ENCODE measurements around the gene PIK3C2G. TPM values are rescaled to one million over a fixed set of nuclear protein-coding genes. Genes with fewer than 3 reads are reported as not detected.

The PIK3C2G gene
- total and polyA plus RNA-seq, 5 experiments from 2014 or later: not detected

DNA sequence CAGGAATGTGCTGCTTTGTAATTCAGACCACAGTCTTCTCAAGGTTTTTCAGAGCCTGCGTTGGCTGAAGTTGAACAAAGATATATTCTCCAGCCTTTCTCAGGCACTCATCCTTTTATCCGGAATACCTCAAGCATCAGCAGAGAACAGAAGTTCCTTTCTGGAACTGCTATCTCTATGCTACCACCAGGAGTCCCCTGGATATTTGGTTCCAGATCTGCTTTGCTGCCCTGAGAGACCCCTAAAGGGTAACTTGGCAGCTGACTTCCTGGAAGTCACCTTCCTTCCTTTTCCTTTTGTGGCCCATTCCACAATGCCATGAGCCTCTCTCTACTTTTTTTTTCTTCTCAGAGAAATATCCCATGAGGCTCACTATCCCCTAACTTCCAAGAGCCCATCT is 288.3 kb downstream of the PIK3C2G start:
- no peak overlapping the region for H3K4me3 Mint-ChIP-seq
- DNase-seq (no peak), ATAC-seq (no peak)
- no peaks in the 10 kb centered on the region for H3K4me1 Mint-ChIP-seq
- H3K36me3 Mint-ChIP-seq: no peaks in the 10 kb centered on the region
- no peak overlapping the region for H3K27ac Mint-ChIP-seq
- POLR2A ChIA-PET: no interaction called here
- peaks cover 0 to 3% (median 0%) of the 10 kb centered on the region in 5 donors for H3K27me3 Mint-ChIP-seq
- peaks cover 0 to 16% (median 0%) of the 10 kb centered on the region in 9 donors for H3K9me3 Mint-ChIP-seq

DNA sequence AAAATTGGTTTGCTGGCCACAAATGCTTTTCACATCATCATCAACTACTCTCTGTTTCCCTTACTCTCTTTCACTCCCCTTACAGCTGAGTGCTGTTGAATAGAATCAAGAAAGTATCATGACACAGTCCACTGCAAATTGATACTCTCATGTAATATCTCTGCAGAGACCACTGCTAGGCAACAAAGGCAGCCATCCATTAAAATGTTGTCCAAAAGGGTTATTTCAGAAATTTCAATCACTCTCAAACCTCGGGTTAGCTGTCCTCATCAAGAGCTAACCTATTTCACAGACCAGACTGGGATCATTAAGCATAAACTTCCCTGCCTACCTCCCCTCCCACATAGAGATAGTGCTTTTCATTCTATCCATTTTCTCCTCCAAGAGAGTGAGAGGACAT is 289.8 kb downstream of the PIK3C2G start:
- no peak overlapping the region for H3K4me3 Mint-ChIP-seq
- DNase-seq: no peak
- H3K27me3 Mint-ChIP-seq: peaks cover 0 to 3% (median 0%) of the 10 kb centered on the region in 5 donors
- H3K4me1 Mint-ChIP-seq: no peaks in the 10 kb centered on the region
- H3K9me3 Mint-ChIP-seq: peaks cover 0 to 16% (median 0%) of the 10 kb centered on the region in 9 donors
- POLR2A ChIA-PET: no interaction called here
- H3K27ac Mint-ChIP-seq: no peak overlapping the region
- no peaks in the 10 kb centered on the region for H3K36me3 Mint-ChIP-seq
- ATAC-seq: no peak

DNA sequence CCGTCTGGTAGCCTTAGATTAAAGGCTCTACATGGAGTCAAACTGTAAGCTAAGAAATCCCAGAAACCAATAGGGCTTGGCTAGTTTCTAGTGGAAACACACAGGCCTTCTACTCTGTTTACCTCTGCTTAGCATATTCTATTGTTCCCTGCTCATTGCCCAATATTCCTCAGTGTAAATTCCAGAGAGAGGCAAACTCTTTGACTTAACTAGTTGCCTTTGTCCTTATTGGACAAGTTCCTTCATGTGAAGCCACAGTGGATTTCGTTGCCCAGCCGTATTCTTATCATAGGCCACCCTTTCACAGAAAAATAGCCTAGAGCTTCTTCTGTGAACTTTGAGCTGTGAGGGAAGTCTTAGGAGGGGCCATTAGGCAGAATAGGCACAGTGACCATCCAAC is 290.4 kb downstream of the PIK3C2G start:
- no peaks in the 10 kb centered on the region for H3K36me3 Mint-ChIP-seq
- peaks cover 0 to 3% (median 0%) of the 10 kb centered on the region in 5 donors for H3K27me3 Mint-ChIP-seq
- no peak overlapping the region for H3K4me3 Mint-ChIP-seq
- H3K27ac Mint-ChIP-seq: no peak overlapping the region
- no peak for ATAC-seq
- peaks cover 0 to 16% (median 0%) of the 10 kb centered on the region in 9 donors for H3K9me3 Mint-ChIP-seq
- no peak for DNase-seq
- POLR2A ChIA-PET: no interaction called here
- H3K4me1 Mint-ChIP-seq: no peaks in the 10 kb centered on the region

DNA sequence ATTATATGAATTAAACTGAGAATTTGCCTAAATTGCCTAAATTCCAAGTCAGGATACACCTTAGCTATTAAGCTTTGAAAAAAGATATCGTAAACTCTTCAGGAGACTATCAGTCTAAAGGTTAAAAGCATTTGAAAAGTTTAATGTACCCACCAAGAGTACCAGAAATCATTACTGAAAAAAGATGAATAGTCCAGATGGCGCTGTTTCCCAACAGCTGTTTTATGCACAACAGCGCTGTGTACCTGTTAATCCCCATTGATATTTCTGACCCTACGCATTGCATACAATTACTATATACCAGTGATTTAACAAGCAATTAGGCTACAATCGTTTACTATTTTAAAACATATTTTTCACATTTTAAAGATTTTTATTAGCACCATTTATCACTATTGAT is 291.5 kb downstream of the PIK3C2G start:
- peaks cover 0 to 16% (median 0%) of the 10 kb centered on the region in 9 donors for H3K9me3 Mint-ChIP-seq
- no peaks in the 10 kb centered on the region for H3K4me1 Mint-ChIP-seq
- POLR2A ChIA-PET: no interaction called here
- peaks cover 0 to 3% (median 0%) of the 10 kb centered on the region in 5 donors for H3K27me3 Mint-ChIP-seq
- no peaks in the 10 kb centered on the region for H3K36me3 Mint-ChIP-seq
- no peak overlapping the region for H3K4me3 Mint-ChIP-seq
- ATAC-seq (no peak), DNase-seq (no peak)
- H3K27ac Mint-ChIP-seq: no peak overlapping the region

DNA sequence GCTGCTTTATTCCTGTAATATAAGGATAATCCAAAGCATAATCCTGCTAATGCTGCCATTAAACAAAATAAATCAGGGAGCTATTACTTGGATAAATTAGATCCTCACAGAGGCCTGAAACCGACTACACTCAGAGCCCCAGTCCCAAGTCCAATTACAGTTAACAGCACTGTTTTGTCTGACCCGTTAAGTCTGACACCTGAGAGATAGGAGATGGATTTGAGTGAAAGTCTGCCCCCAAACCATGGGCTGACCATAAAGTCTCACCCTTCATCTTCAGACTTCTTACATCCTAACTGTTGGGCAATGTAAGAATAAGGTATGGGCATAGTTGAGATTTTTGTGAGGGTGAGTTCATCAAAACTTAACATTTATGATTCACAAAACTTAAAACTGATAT is 294.8 kb downstream of the PIK3C2G start:
- no peak for ATAC-seq
- POLR2A ChIA-PET: no interaction called here
- no peak for DNase-seq
- Mint-ChIP-seq H3K4me3 (no peak overlapping the region), H3K36me3 (no peaks in the 10 kb centered on the region), H3K27me3 (no peaks in the 10 kb centered on the region), H3K9me3 (peaks cover 0 to 7% (median 0%) of the 10 kb centered on the region in 9 donors), H3K27ac (no peak overlapping the region), H3K4me1 (no peaks in the 10 kb centered on the region)

DNA sequence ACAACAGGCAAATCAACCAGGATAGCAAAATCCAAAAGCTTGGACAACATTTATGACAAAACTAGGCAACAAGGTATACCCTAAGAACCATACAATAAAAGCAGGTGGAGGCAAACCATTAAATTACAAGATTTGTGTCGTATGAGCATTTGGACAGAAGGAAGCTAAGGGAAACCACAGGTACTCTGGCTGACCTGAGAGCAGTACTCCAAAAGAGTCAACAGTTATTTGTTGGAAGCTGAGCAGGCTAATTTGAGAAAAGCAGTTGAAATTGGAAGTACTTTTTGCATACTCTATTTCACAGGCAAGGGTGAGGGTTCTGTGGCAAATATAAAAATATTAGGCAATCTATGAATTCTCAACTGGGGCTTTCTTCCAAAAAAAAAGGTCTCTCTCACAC is 297.9 kb downstream of the PIK3C2G start:
- Mint-ChIP-seq H3K27ac (no peak overlapping the region), H3K9me3 (peaks cover 0 to 13% (median 0%) of the 10 kb centered on the region in 9 donors), H3K4me3 (no peak overlapping the region), H3K36me3 (no peaks in the 10 kb centered on the region), H3K4me1 (no peaks in the 10 kb centered on the region), H3K27me3 (no peaks in the 10 kb centered on the region)
- ATAC-seq (no peak), DNase-seq (no peak)
- POLR2A ChIA-PET: no interaction called here

DNA sequence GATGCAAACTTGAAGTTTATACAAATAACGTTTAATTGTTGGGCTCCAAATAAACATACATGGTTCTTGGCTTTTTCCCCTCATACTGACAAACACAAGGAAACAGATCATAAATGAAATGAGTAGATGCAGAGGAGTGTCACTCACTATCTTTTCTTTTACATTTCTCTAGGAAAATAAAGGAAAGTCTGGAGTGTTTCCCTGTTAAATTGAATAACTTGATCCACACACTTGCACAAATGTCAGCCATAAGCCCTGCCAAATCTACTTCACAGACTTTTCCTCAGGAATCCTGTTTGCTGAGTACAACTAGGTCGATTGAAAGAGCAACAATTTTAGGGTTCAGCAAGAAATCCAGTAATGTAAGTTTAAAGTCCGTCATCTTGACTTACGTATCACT is 301.2 kb downstream of the PIK3C2G start:
- H3K27me3 Mint-ChIP-seq: no peaks in the 10 kb centered on the region
- no peak for DNase-seq
- H3K4me3 Mint-ChIP-seq: no peak overlapping the region
- H3K36me3 Mint-ChIP-seq: no peaks in the 10 kb centered on the region
- POLR2A ChIA-PET: no interaction called here
- ATAC-seq: no peak
- no peak overlapping the region for H3K27ac Mint-ChIP-seq
- H3K9me3 Mint-ChIP-seq: peaks cover 0 to 13% (median 2%) of the 10 kb centered on the region in 9 donors
- no peaks in the 10 kb centered on the region for H3K4me1 Mint-ChIP-seq

DNA sequence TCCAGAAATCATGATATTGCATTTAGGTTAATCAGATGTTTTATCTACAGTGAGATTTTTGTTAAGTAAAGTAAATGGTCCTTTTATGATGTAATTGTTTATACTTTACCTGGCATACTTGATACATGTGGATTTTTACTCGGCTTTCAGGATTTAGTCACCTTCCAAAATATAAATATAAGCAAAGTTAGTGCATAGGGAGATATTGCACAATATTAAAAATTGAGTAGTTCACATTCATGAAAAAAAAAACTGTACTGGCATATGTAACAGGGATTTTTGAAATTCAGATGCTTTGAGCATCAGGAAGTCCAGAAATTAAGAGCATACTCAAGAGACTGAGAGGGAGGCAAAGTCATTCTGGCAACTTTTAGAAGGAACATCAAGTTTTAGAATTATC is 303.0 kb downstream of the PIK3C2G start:
- peaks cover 0 to 13% (median 0%) of the 10 kb centered on the region in 9 donors for H3K9me3 Mint-ChIP-seq
- H3K36me3 Mint-ChIP-seq: no peaks in the 10 kb centered on the region
- POLR2A ChIA-PET: no interaction called here
- DNase-seq (no peak), ATAC-seq (no peak)
- no peak overlapping the region for H3K27ac Mint-ChIP-seq
- H3K27me3 Mint-ChIP-seq: no peaks in the 10 kb centered on the region
- no peaks in the 10 kb centered on the region for H3K4me1 Mint-ChIP-seq
- H3K4me3 Mint-ChIP-seq: no peak overlapping the region

DNA sequence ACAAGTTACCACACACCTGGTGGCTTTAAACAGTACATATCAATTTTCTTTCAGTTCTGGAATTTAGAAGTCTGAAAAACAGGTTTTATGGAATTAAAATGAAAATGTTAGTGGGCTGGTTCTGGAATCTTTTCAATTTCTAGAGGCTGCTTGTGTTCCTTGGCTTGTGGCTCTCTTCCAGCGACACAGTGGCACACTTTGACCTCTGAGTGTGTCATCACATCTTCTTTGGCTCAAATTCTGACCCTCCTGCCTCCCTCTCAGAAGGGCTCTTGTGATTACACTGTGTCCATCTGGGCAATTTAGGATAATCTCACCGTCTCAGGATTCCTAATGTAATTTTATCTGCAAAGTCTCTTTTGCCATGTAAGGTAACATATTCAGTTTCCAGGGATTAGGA is 306.5 kb downstream of the PIK3C2G start:
- Mint-ChIP-seq H3K27ac (no peak overlapping the region), H3K4me3 (no peak overlapping the region), H3K9me3 (peaks cover 0 to 9% (median 0%) of the 10 kb centered on the region in 9 donors), H3K4me1 (no peaks in the 10 kb centered on the region), H3K36me3 (no peaks in the 10 kb centered on the region), H3K27me3 (no peaks in the 10 kb centered on the region)
- DNase-seq (no peak), ATAC-seq (no peak)
- POLR2A ChIA-PET: no interaction called here

DNA sequence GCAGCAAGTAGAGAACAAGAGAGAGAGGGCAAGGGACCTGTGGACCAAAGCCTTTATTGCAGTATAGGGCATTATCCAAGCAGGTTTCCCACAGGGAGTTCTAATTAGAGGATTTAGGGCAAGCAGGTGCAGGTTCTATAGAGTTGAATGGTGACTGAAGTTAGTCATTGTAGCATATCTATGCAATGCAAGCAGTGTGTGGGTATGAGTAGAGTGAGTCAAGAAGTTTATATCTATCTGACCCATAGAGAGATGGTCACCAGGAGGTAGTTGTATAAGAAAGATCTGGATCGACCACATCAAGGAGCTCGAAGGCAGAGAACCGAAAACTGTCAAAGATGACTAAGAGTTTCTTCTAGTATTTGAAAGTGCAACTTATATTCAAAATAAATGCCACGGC is 309.2 kb downstream of the PIK3C2G start:
- no peaks in the 10 kb centered on the region for H3K36me3 Mint-ChIP-seq
- POLR2A ChIA-PET: no interaction called here
- no peaks in the 10 kb centered on the region for H3K4me1 Mint-ChIP-seq
- H3K9me3 Mint-ChIP-seq: peaks cover 0 to 11% (median 0%) of the 10 kb centered on the region in 9 donors
- peaks cover 0 to 1% (median 0%) of the 10 kb centered on the region in 5 donors for H3K27me3 Mint-ChIP-seq
- no peak overlapping the region for H3K27ac Mint-ChIP-seq
- DNase-seq (no peak), ATAC-seq (no peak)
- no peak overlapping the region for H3K4me3 Mint-ChIP-seq

DNA sequence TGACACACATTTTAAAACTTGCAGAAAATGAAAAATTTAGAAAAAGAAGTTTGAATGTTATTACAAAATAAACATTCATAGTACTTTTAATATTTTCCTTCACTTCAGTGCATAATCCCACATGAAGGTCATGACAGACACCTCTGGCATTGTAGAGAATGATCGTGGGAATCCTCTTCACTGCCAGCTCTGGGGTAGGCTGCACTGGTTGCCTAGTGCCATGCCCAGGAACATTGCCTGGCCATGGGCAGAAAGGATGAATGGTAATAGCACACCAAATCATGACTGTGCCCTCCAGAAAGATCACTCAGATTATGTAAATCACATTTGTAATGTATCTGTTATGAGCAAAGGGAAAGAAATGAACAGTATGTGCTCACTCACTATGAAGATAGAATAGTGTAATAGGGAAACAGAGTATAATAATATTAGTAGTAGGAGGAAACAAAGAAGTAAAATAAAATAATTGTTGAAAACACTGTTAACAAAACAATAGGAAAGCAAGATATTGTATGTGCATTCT is 314.8 kb downstream of the PIK3C2G start:
- POLR2A ChIA-PET: no interaction called here
- no peaks in the 10 kb centered on the region for H3K36me3 Mint-ChIP-seq
- H3K9me3 Mint-ChIP-seq: peaks cover 0 to 7% (median 0%) of the 10 kb centered on the region in 9 donors
- no peak for ATAC-seq
- DNase-seq: no peak
- H3K4me1 Mint-ChIP-seq: no peaks in the 10 kb centered on the region
- H3K27me3 Mint-ChIP-seq: peaks cover 0 to 1% (median 0%) of the 10 kb centered on the region in 5 donors
- H3K4me3 Mint-ChIP-seq: no peak overlapping the region
- H3K27ac Mint-ChIP-seq: no peak overlapping the region

DNA sequence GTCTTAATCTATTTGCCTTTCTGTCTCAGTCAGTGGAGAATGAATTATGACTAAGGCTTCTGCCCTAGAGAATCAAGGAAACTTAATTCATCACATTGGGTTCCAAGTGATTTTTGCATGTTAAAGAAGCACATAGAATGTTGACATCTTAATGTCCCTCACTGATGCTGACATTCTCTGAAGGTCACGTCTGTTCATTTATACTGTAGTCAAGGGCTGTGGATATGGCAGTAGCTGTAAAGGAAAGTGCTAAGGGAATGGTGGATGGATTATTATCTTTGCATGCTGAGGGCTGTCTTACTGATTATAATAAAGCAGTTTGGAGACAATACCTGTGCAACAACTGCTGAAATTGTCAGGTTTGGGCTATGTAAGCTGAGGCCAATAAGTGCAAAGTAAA is 315.3 kb downstream of the PIK3C2G start:
- no peaks in the 10 kb centered on the region for H3K4me1 Mint-ChIP-seq
- peaks cover 0 to 12% (median 2%) of the 10 kb centered on the region in 9 donors for H3K9me3 Mint-ChIP-seq
- no peak overlapping the region for H3K27ac Mint-ChIP-seq
- ATAC-seq (no peak), DNase-seq (no peak)
- H3K27me3 Mint-ChIP-seq: peaks cover 0 to 1% (median 0%) of the 10 kb centered on the region in 5 donors
- POLR2A ChIA-PET: no interaction called here
- no peaks in the 10 kb centered on the region for H3K36me3 Mint-ChIP-seq
- no peak overlapping the region for H3K4me3 Mint-ChIP-seq

DNA sequence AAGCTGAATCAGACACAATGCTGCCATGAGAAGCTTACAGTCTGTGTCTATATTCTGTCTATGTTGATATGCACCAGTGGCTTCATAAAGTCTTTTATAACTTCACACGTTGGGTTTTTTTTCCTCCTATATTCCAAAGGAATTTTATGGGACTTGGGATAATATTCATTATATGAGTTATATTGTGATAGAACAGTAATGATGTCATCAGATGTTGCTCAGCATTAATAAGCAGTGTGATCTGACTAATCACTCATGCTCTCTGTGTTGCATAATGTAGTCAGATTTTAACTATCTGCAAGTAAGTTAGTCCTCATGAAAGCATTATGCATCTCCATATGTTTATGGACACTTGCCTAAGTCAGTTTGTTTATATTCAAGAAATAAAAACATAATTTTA is 316.9 kb downstream of the PIK3C2G start:
- POLR2A ChIA-PET: no interaction called here
- H3K27ac Mint-ChIP-seq: no peak overlapping the region
- no peak for ATAC-seq
- no peaks in the 10 kb centered on the region for H3K36me3 Mint-ChIP-seq
- no peak for DNase-seq
- H3K4me1 Mint-ChIP-seq: no peaks in the 10 kb centered on the region
- H3K4me3 Mint-ChIP-seq: no peak overlapping the region
- H3K27me3 Mint-ChIP-seq: peaks cover 0 to 1% (median 0%) of the 10 kb centered on the region in 5 donors
- peaks cover 0 to 15% (median 0%) of the 10 kb centered on the region in 9 donors for H3K9me3 Mint-ChIP-seq

DNA sequence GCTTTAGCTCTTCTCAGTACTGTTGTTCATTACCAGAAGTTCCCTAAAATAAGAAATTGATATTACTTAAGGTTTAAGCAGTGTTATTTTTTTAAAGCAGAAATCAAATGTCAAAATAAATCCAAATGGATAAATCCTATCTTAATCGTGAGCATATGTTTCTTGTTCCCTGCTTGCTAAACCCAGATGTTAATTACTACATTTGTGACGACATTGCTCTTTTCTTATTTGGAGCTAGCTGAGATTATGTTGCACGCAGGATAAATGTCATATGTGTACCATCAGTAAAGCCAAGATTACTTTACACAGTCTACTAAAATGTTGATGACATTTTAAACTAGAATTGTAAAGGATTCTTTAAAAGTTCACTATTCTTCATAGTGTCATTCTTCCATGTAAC is 319.0 kb downstream of the PIK3C2G start:
- POLR2A ChIA-PET: no interaction called here
- Mint-ChIP-seq H3K4me1 (no peaks in the 10 kb centered on the region), H3K27ac (no peak overlapping the region), H3K36me3 (no peaks in the 10 kb centered on the region), H3K4me3 (no peak overlapping the region), H3K27me3 (peaks cover 0 to 1% (median 0%) of the 10 kb centered on the region in 5 donors), H3K9me3 (peaks cover 0 to 21% (median 6%) of the 10 kb centered on the region in 9 donors)
- DNase-seq: no peak
- ATAC-seq: no peak
